ENCODE results near the gene INTS13. TPM values are rescaled to one million over a fixed set of nuclear protein-coding genes. Genes with fewer than 3 reads are reported as not detected.
"Not testable (repeated sequence)": the region's sequence is repeated elsewhere in the genome, so short reads cannot be mapped to it uniquely, and the experiment has no call there.

Gene INTS13
- total RNA-seq, 2 donors from 2014 or later = 21.2 to 24.7 TPM

- H3K36me3 Mint-ChIP-seq (ENCODE audit: low read depth) = no peaks in the 10 kb centered on the region
- no peak overlapping the region for H3K4me3 Mint-ChIP-seq
These were observed 65.8 kb downstream of the INTS13 start for GRCh38 chr12:26871985-26872384.

DNA sequence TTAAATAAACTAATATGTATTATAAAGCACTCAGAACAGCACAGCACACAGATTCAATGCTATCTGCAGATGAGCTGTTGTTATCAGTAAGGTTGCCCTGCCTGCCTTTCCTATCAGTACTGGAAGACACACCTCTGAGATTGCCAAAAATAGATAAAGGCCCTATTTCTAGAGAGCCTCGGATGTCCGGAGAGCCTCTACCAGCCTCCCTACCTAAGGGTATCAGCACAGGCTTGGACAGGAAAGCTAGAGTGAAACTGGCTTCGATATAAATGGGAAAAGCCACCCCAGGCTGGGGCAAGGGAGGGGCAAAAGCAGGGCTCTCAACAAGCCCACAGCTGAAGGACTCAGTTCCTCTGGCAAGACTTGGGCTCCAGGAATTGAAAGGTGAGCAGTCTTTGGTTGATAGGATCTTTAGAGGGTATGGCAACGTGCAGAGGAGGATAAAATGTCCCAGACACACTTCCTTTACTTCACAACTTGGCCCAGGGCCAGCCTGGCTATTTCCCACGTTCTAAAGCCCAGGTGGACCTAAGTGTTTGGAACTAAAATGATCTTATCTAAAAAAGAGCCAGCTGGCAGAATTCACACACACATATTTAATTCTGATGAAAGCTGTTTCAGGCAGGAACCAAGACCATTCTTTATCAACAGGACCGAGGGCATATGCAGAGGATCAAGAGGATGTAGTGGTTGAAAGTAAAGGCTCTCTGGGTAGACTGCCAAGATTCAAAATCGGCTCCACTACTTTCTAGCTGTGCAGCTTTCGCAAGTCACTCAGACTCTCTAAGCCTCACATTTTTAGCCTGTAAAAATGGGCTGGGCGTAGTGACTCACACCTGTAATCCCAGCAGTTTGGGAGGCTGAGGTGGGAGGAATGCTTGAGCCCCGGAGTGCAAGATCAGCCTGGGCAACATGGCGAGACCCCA, 67.0 kb downstream of the INTS13 start:
- DNase-seq (no peak), ATAC-seq (no peak)
- no peak overlapping the region for H3K4me3 Mint-ChIP-seq
- H3K9me3 ChIP-seq (ENCODE audit: control insufficient read depth, low read length, poor library complexity, severe bottlenecking) = no peaks in the 10 kb centered on the region
- H3K4me1 Mint-ChIP-seq = peaks cover 14% of the 10 kb centered on the region
- no peaks in the 10 kb centered on the region for H3K36me3 Mint-ChIP-seq (ENCODE audit: low read depth)
- H3K27me3 Mint-ChIP-seq = peaks cover 15% of the 10 kb centered on the region
- H3K27ac Mint-ChIP-seq = no peak overlapping the region

More at GRCh38 chr12:26871985-26872384, 65.8 kb downstream of the INTS13 start:
- ATAC-seq (no peak), DNase-seq (no peak)
- Mint-ChIP-seq H3K27ac (no peak overlapping the region), H3K4me1 (peaks cover 12% of the 10 kb centered on the region), H3K27me3 (peaks cover 15% of the 10 kb centered on the region)
- no peaks in the 10 kb centered on the region for H3K9me3 ChIP-seq (ENCODE audit: control insufficient read depth, low read length, poor library complexity, severe bottlenecking)

GRCh38 chr12:26869908-26870459, 67.8 kb downstream of the INTS13 start:
- Mint-ChIP-seq H3K27ac (no peak overlapping the region), H3K27me3 (peaks cover 15% of the 10 kb centered on the region), H3K4me3 (no peak overlapping the region), H3K36me3 (ENCODE audit: low read depth) (no peaks in the 10 kb centered on the region), H3K4me1 (peaks cover 14% of the 10 kb centered on the region)
- ATAC-seq (no peak), DNase-seq (no peak)
- no peaks in the 10 kb centered on the region for H3K9me3 ChIP-seq (ENCODE audit: control insufficient read depth, low read length, poor library complexity, severe bottlenecking)

GRCh38 chr12:26869104-26869494, 68.7 kb downstream of the INTS13 start:
- no peaks in the 10 kb centered on the region for H3K9me3 ChIP-seq (ENCODE audit: control insufficient read depth, low read length, poor library complexity, severe bottlenecking)
- Mint-ChIP-seq H3K36me3 (ENCODE audit: low read depth) (no peaks in the 10 kb centered on the region), H3K27me3 (peaks cover 15% of the 10 kb centered on the region), H3K4me1 (peaks cover 14% of the 10 kb centered on the region), H3K4me3 (no peak overlapping the region), H3K27ac (no peak overlapping the region)
- DNase-seq = no peak
- no peak for ATAC-seq

DNA sequence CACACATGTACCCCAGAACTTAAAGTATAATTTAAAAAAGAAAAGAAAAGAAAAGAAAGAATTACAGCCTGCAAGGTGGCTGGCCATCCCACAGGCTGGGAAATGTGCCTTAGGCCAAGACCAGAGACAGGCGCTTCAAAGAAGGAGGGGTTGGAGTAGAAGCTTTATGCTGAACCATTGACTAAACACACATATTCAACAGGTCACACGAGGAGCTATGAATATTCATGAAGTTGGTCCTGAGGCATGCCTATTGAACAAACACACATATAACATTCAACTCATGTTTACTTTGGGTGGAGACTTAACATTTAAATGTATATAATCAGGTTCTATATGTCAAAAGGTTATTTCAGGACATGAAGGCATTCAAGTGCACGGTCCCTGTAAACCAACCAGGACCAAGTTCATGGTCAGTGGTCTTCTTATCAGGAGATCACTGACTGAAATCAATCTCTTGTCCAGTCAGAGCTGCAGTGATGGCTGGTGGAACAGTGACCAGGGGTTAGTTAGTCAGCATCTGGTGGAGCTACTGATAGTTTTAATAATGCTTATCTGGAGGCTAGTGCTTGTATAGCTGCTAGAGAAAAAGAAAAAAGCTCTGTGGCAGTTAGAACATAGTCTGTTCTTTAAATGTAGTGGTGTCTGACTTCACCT, 69.2 kb downstream of the INTS13 start:
- Mint-ChIP-seq H3K36me3 (ENCODE audit: low read depth) (no peaks in the 10 kb centered on the region), H3K27ac (no peak overlapping the region), H3K4me3 (no peak overlapping the region), H3K27me3 (peaks cover 15% of the 10 kb centered on the region), H3K4me1 (peaks cover 14% of the 10 kb centered on the region)
- ATAC-seq (no peak), DNase-seq (no peak)
- no peaks in the 10 kb centered on the region for H3K9me3 ChIP-seq (ENCODE audit: control insufficient read depth, low read length, poor library complexity, severe bottlenecking)

DNA sequence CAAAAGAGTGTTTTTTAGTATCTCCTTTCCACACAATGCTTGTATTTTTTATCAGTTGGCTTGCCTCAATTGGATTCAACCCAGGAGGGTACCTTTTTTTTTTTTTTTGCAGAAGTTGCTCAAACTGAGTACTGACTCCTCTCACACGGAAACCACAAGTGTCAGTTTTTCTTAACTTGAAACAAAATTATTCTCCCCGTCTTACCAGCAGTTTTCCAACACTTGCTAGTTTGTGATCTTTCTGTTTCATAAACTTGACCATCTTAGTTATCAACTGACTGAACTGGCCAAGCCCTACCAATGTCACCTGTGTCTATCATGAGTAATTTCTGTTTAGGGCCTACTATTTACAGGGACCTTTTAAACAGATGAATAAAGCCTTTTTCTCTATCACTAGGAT, 70.7 kb downstream of the INTS13 start:
- no peaks in the 10 kb centered on the region for H3K36me3 Mint-ChIP-seq (ENCODE audit: low read depth)
- H3K27me3 Mint-ChIP-seq = peaks cover 19% of the 10 kb centered on the region
- no peak overlapping the region for H3K4me3 Mint-ChIP-seq
- H3K4me1 Mint-ChIP-seq = peaks cover 14% of the 10 kb centered on the region
- no peak for ATAC-seq
- H3K27ac Mint-ChIP-seq = no peak overlapping the region
- no peak for DNase-seq
- no peaks in the 10 kb centered on the region for H3K9me3 ChIP-seq (ENCODE audit: control insufficient read depth, low read length, poor library complexity, severe bottlenecking)

- H3K27ac Mint-ChIP-seq = no peak overlapping the region
- no peaks in the 10 kb centered on the region for H3K9me3 ChIP-seq (ENCODE audit: control insufficient read depth, low read length, poor library complexity, severe bottlenecking)
- no peak for DNase-seq
- no peaks in the 10 kb centered on the region for H3K36me3 Mint-ChIP-seq (ENCODE audit: low read depth)
- no peak overlapping the region for H3K4me3 Mint-ChIP-seq
- no peak for ATAC-seq
- peaks cover 7% of the 10 kb centered on the region for H3K4me1 Mint-ChIP-seq
- H3K27me3 Mint-ChIP-seq = peaks cover 15% of the 10 kb centered on the region
These were observed 74.3 kb downstream of the INTS13 start for GRCh38 chr12:26863515-26863914.

- not testable (repeated sequence) for DNase-seq; ATAC-seq; H3K36me3 Mint-ChIP-seq (ENCODE audit: low read depth); H3K4me3 Mint-ChIP-seq; H3K27ac Mint-ChIP-seq; H3K9me3 ChIP-seq (ENCODE audit: control insufficient read depth, low read length, poor library complexity, severe bottlenecking); H3K4me1 Mint-ChIP-seq
- H3K27me3 Mint-ChIP-seq = peaks cover 15% of the 10 kb centered on the region
These were observed 75.0 kb downstream of the INTS13 start for GRCh38 chr12:26862787-26863186.

- Mint-ChIP-seq H3K4me1 (no peaks in the 10 kb centered on the region), H3K36me3 (ENCODE audit: low read depth) (no peaks in the 10 kb centered on the region), H3K27ac (no peak overlapping the region), H3K27me3 (peaks cover 15% of the 10 kb centered on the region), H3K4me3 (no peak overlapping the region)
- H3K9me3 ChIP-seq (ENCODE audit: control insufficient read depth, low read length, poor library complexity, severe bottlenecking) = no peaks in the 10 kb centered on the region
- ATAC-seq = no peak
- DNase-seq = no peak
These were observed 76.1 kb downstream of the INTS13 start for GRCh38 chr12:26861690-26862089.

- Mint-ChIP-seq H3K27ac (no peak overlapping the region), H3K27me3 (peaks cover 5% of the 10 kb centered on the region), H3K4me3 (no peak overlapping the region), H3K36me3 (ENCODE audit: low read depth) (no peaks in the 10 kb centered on the region), H3K4me1 (no peaks in the 10 kb centered on the region)
- ATAC-seq = no peak
- no peak for DNase-seq
- no peaks in the 10 kb centered on the region for H3K9me3 ChIP-seq (ENCODE audit: control insufficient read depth, low read length, poor library complexity, severe bottlenecking)
These were observed 80.2 kb downstream of the INTS13 start for GRCh38 chr12:26857465-26858176.

DNA sequence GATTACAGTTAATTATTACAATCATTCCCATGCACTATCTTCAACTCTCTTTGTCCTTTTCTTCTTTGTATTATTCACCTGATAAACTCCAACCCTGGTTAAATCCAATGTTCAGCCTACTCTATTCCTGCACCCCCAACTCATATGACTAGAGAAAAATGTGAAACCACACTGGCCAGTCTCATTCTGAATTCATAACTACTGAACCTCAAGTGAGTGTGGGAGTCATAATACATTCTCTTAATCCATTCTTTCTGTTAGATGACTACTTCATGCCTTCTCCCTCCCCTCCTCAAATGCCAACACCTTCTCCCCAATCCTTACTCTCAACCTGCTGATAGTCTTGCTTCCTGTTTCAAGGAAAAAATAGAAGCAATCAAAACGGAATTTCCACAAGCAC, 82.4 kb downstream of the INTS13 start:
- no peaks in the 10 kb centered on the region for H3K4me1 Mint-ChIP-seq
- DNase-seq = no peak

More for the DNA sequence above, 82.4 kb downstream of the INTS13 start:
- H3K27me3 Mint-ChIP-seq = peaks cover 2% of the 10 kb centered on the region
- H3K4me3 Mint-ChIP-seq = no peak overlapping the region
- no peaks in the 10 kb centered on the region for H3K36me3 Mint-ChIP-seq (ENCODE audit: low read depth)
- no peaks in the 10 kb centered on the region for H3K9me3 ChIP-seq (ENCODE audit: control insufficient read depth, low read length, poor library complexity, severe bottlenecking)
- ATAC-seq = no peak
- H3K27ac Mint-ChIP-seq = no peak overlapping the region

All from T-helper 17 cell (primary cell).